IMR-90 (cell line): ENCODE results near the gene GPT2. TPM values are rescaled to one million over a fixed set of nuclear protein-coding genes. Genes with fewer than 3 reads are reported as not detected.

ENCODE experiments used
- ATAC-seq: fragments of 200-7000 bp; cut with Tn5 transposase; 2 replicates; pipeline ENCODE4 v1.9.1; 2020; ENCODE audit warnings: low read depth, mild to moderate bottlenecking, moderate library complexity
- BruUV-seq: library from RNA; stranded (reverse); fragments of 400-500 nt; replicated peaks from 2 replicates; lab custom pipeline; 2021; lab: Mats Ljungman, UMichigan
- CTCF ChIA-PET: fragments of 300-600 bp; formaldehyde crosslinking; extraction: SDS; loops from one replicate; lab custom pipeline; 2021; ENCODE audit warnings: antibody characterized with exemption; lab: Yijun Ruan, JAX
- POLR2A ChIA-PET: fragments of 300-600 bp; sonication (Branson Sonifier 250); formaldehyde crosslinking; loops from one replicate; lab custom pipeline; 2022; ENCODE audit warnings: antibody characterized with exemption; ENCODE audit not compliant: unreplicated experiment; lab: Charles Lee
- DNase-seq: peaks from one replicate; pipeline ENCODE4 v3.0.0; 2013
- H2AFZ ChIP-seq: replicated peaks from 2 replicates; pipeline ENCODE3; 2013; ENCODE audit warnings: low read length, mild to moderate bottlenecking; ENCODE audit not compliant: poor library complexity
- H2AK5ac ChIP-seq: 2 replicates; pipeline ENCODE4 v1.6.1; 2013; ENCODE audit warnings: low read depth, low read length, inconsistent platforms
- H2AK9ac ChIP-seq: replicated peaks from 2 replicates; pipeline ENCODE3; 2013; ENCODE audit warnings: mild to moderate bottlenecking, low read depth, low read length, moderate library complexity; ENCODE audit not compliant: poor library complexity
- H2BK120ac ChIP-seq: 2 replicates; pipeline ENCODE4 v1.6.1; 2013; ENCODE audit warnings: low read depth, low read length, inconsistent platforms
- H2BK15ac ChIP-seq: 3 replicates; pipeline ENCODE4 v1.6.1; 2013; ENCODE audit warnings: low read depth, low read length, inconsistent platforms
- H2BK20ac ChIP-seq: 2 replicates; pipeline ENCODE4 v1.6.1; 2013; ENCODE audit warnings: low read depth, mild to moderate bottlenecking, inconsistent platforms, low read length, moderate library complexity
- H2BK5ac ChIP-seq: 2 replicates; pipeline ENCODE4 v1.6.1; 2013; ENCODE audit warnings: mild to moderate bottlenecking, low read depth, low read length, inconsistent platforms; ENCODE audit not compliant: poor library complexity, severe bottlenecking
- H3K14ac ChIP-seq: replicated peaks from 2 replicates; pipeline ENCODE4 v1.6.1; 2013; ENCODE audit warnings: low read depth, low read length, inconsistent platforms
- H3K18ac ChIP-seq: 2 replicates; pipeline ENCODE4 v1.6.1; 2013; ENCODE audit warnings: low read depth, low read length, control low read depth
- H3K23ac ChIP-seq: 2 replicates; pipeline ENCODE4 v1.6.1; 2013; ENCODE audit warnings: low read depth, low read length, inconsistent platforms
- H3K27ac ChIP-seq: 2 replicates; pipeline ENCODE4 v1.5.1; 2013; ENCODE audit warnings: mild to moderate bottlenecking, control low read depth, low read length; ENCODE audit not compliant: insufficient read depth
- H3K27me3 ChIP-seq: 2 replicates; pipeline ENCODE4 v1.6.1; 2013; ENCODE audit warnings: low read length; ENCODE audit not compliant: control insufficient read depth, insufficient read depth
- H3K36me3 ChIP-seq: 2 replicates; pipeline ENCODE4 v1.6.1; 2013; ENCODE audit warnings: low read length, mixed read lengths; ENCODE audit not compliant: control insufficient read depth, insufficient read depth
- H3K4ac ChIP-seq: 2 replicates; pipeline ENCODE4 v1.6.1; 2013; ENCODE audit warnings: low read depth, low read length, inconsistent platforms
- H3K4me1 ChIP-seq: 2 replicates; pipeline ENCODE4 v1.6.1; 2013; ENCODE audit warnings: low read length, mixed read lengths; ENCODE audit not compliant: control insufficient read depth, insufficient read depth
- H3K4me2 ChIP-seq: 2 replicates; pipeline ENCODE4 v1.6.1; 2013; ENCODE audit warnings: low read depth, mild to moderate bottlenecking, control low read depth, low read length, moderate library complexity
- H3K4me3 ChIP-seq: 2 replicates; pipeline ENCODE4 v1.5.1; 2013; ENCODE audit warnings: low read depth, mild to moderate bottlenecking, control low read depth, low read length, moderate library complexity; ENCODE audit not compliant: insufficient read depth
- H3K56ac ChIP-seq: 2 replicates; pipeline ENCODE4 v1.6.1; 2013; ENCODE audit warnings: low read length, inconsistent platforms; ENCODE audit not compliant: insufficient read depth; ENCODE audit errors: extremely low read depth
- H3K79me1 ChIP-seq, 2 experiments: 2 replicates each; pipeline ENCODE4 v1.6.1; 2013; ENCODE audit warnings: low read length in 2 of 2, inconsistent platforms in 1 of 2, low read depth in 1 of 2
- H3K9ac ChIP-seq: 2 replicates; pipeline ENCODE4 v1.6.1; 2013; ENCODE audit warnings: low read depth, low read length, control low read depth
- H3K9me1 ChIP-seq: 2 replicates; pipeline ENCODE4 v1.6.1; 2013; ENCODE audit warnings: low read length, inconsistent platforms; ENCODE audit not compliant: insufficient read depth
- H3K9me3 ChIP-seq: 2 replicates; pipeline ENCODE4 v1.6.1; 2013; ENCODE audit warnings: low read length; ENCODE audit not compliant: control insufficient read depth, insufficient read depth
- H4K20me1 ChIP-seq: 2 replicates; pipeline ENCODE4 v1.6.1; 2013; ENCODE audit warnings: low read length, inconsistent platforms; ENCODE audit not compliant: insufficient read depth
- H4K5ac ChIP-seq: 2 replicates; pipeline ENCODE4 v1.6.1; 2013; ENCODE audit warnings: mild to moderate bottlenecking, low read depth, low read length, control low read depth
- H4K8ac ChIP-seq, 2 experiments: 2 replicates each; pipeline ENCODE4 v1.6.1; 2013; ENCODE audit warnings: low read depth in 2 of 2, low read length in 2 of 2, control low read depth in 1 of 2, inconsistent platforms in 1 of 2
- H4K91ac ChIP-seq: 2 replicates; pipeline ENCODE4 v1.6.1; 2013; ENCODE audit warnings: low read depth, low read length, inconsistent platforms; ENCODE audit not compliant: insufficient read depth
- BHLHE40 ChIP-seq: fragments of 150-350 bp; IDR thresholded peaks from 2 replicates; pipeline ENCODE4 v1.6.1; 2016; ENCODE audit warnings: mild to moderate bottlenecking, low read depth, low read length
- CEBPB ChIP-seq: IDR thresholded peaks from 2 replicates; pipeline ENCODE4 v1.6.1; 2012; ENCODE audit warnings: low read depth, low read length, improper control_type of control experiment
- CHD1 ChIP-seq: IDR thresholded peaks from 2 replicates; pipeline ENCODE4 v1.6.1; 2012; ENCODE audit warnings: low read depth, low read length, improper control_type of control experiment
- CTCF ChIP-seq: conservative IDR thresholded peaks from 2 replicates; pipeline ENCODE4 v1.5.1; 2012; ENCODE audit warnings: mild to moderate bottlenecking, low read depth, low read length, improper control_type of control experiment
- ELK1 ChIP-seq: fragments of 150-350 bp; IDR thresholded peaks from 2 replicates; pipeline ENCODE4 v1.6.1; 2016; ENCODE audit warnings: low read depth, mild to moderate bottlenecking, low read length, moderate library complexity, borderline replicate concordance
- FOS ChIP-seq: fragments of 150-350 bp; IDR thresholded peaks from 2 replicates; pipeline ENCODE4 v1.6.1; 2016; ENCODE audit warnings: low read depth, low read length
- MAFK ChIP-seq: IDR thresholded peaks from 2 replicates; pipeline ENCODE4 v1.6.1; 2012; ENCODE audit warnings: low read depth, low read length, improper control_type of control experiment
- MAZ ChIP-seq: IDR thresholded peaks from 2 replicates; pipeline ENCODE4 v1.6.1; 2012; ENCODE audit warnings: low read depth, mild to moderate bottlenecking, low read length, improper control_type of control experiment, moderate library complexity, borderline replicate concordance
- MXI1 ChIP-seq: IDR thresholded peaks from 2 replicates; pipeline ENCODE4 v1.6.1; 2012; ENCODE audit warnings: low read depth, mild to moderate bottlenecking, low read length, moderate library complexity, borderline replicate concordance
- NFE2L2 ChIP-seq: fragments of 150-350 bp; IDR thresholded peaks from 2 replicates; pipeline ENCODE4 v1.6.1; 2016; ENCODE audit warnings: low read depth, mild to moderate bottlenecking, low read length
- POLR2A ChIP-seq: IDR thresholded peaks from 2 replicates; pipeline ENCODE4 v1.6.1; 2012; ENCODE audit warnings: mild to moderate bottlenecking, low read depth, low read length
- RAD21 ChIP-seq: IDR thresholded peaks from 2 replicates; pipeline ENCODE4 v1.6.1; 2012; ENCODE audit warnings: low read length, improper control_type of control experiment
- RCOR1 ChIP-seq: IDR thresholded peaks from 2 replicates; pipeline ENCODE4 v1.6.1; 2012; ENCODE audit warnings: mild to moderate bottlenecking, low read length, improper control_type of control experiment; ENCODE audit not compliant: insufficient replicate concordance
- RFX5 ChIP-seq: IDR thresholded peaks from 2 replicates; pipeline ENCODE4 v1.8.0; 2012; ENCODE audit warnings: low read depth, mild to moderate bottlenecking, low read length, moderate library complexity
- SMC3 ChIP-seq: fragments of 150-350 bp; IDR thresholded peaks from 2 replicates; pipeline ENCODE4 v1.6.1; 2016; ENCODE audit warnings: low read depth, mild to moderate bottlenecking, antibody characterized with exemption, low read length, moderate library complexity
- USF2 ChIP-seq: fragments of 150-350 bp; IDR thresholded peaks from 2 replicates; pipeline ENCODE4 v1.6.1; 2017; ENCODE audit warnings: mild to moderate bottlenecking, antibody characterized with exemption, low read length, low read depth
- WGBS, 2 experiments: methylation state at CpG; one replicate each; pipeline versions ENCODE4 v1.1.5 to v1.1.7; 2013; ENCODE audit warnings: missing lambda C conversion rate in 2 of 2; ENCODE audit not compliant: insufficient read length in 1 of 2; ENCODE audit errors: extremely low coverage in 2 of 2; 5-methylcytosine and 5-hydroxymethylcytosine counted together
- dilution Hi-C: fragments of 300-500 bp; cut with HindIII; formaldehyde crosslinking; loops from one replicate; pipeline ENCODE4 v1.14.3; 2018; ENCODE audit warnings: low sequenced_read_pairs; ENCODE audit not compliant: unreplicated experiment
- in situ Hi-C: fragments of 300-500 bp; cut with MboI; formaldehyde crosslinking; loops from 3 replicates; pipeline ENCODE4 v1.14.3; 2019; ENCODE audit warnings: low sequenced_read_pairs, inconsistent platforms, mixed read lengths
- intact Hi-C: fragments of 100-400 bp; cut with micrococcal nuclease; formaldehyde crosslinking; loops from 2 replicates; pipeline ENCODE4 v1.10.0; 2022
- polyA plus RNA-seq, 3 experiments: library from polyadenylated mRNA; depleted of rRNA; stranded (reverse); fragments of >200 nt; gene quantifications; 2 replicates each; pipeline ENCODE4 v1.2.3, GENCODE V29; 2012; ENCODE audit warnings: low replicate concordance in 1 of 3
- total RNA-seq: library from RNA; depleted of rRNA; stranded (reverse); fragments of >200 nt; gene quantifications from 2 replicates; pipeline ENCODE4 v1.2.3, GENCODE V29; 2012

GPT2 gene
- total and polyA plus RNA-seq, 2 of the 4 experiments (the other 2 are of a cell fraction), result 26.4 to 31.5 TPM

- TF ChIP-seq USF2, result no peak
- TF ChIP-seq MAFK, result no peak
- no peak for TF ChIP-seq MXI1
- TF ChIP-seq MAZ, result no peak
- no peak for TF ChIP-seq NFE2L2
- TF ChIP-seq RAD21, result no peak
- no peak for TF ChIP-seq CHD1
- TF ChIP-seq POLR2A, result no peak
- no peak for TF ChIP-seq CTCF
- no peak for TF ChIP-seq FOS
- no peak for TF ChIP-seq CEBPB
- TF ChIP-seq RCOR1, result no peak
- TF ChIP-seq RFX5, result no peak
- no peak for TF ChIP-seq BHLHE40
- TF ChIP-seq ELK1, result no peak
- TF ChIP-seq SMC3, result no peak
Measured at GRCh38 chr16:46889942-46890300, 5.8 kb downstream of the GPT2 start.

More at GRCh38 chr16:46889942-46890300, 5.8 kb downstream of the GPT2 start:
- Histone ChIP-seq H3K14ac (no peak overlapping the region), H4K5ac (no peak overlapping the region), H4K8ac (no peak overlapping the region), H3K56ac (no peak overlapping the region), H3K4me2 (no peak overlapping the region), H3K4me3 (no peak overlapping the region), H2AK5ac (no peak overlapping the region; the same call in 1 of the 2 replicates), H3K4me1 (peaks cover 20% of the 10 kb centered on the region), H3K9me3 (no peaks in the 10 kb centered on the region), H3K79me1 (peaks cover 30 to 76% of the 10 kb centered on the region in 2 experiments), H2AK9ac (no peak overlapping the region), H3K9me1 (peaks cover 20% of the 10 kb centered on the region), H4K20me1 (peaks cover 44% of the 10 kb centered on the region), H2AFZ (no peak overlapping the region), H3K23ac (no peak overlapping the region), H3K36me3 (peaks cover 10% of the 10 kb centered on the region; the same call in 1 of the 2 replicates), H2BK20ac (no peak overlapping the region), H4K91ac (no peak overlapping the region), H3K4ac (no peak overlapping the region), H3K18ac (no peak overlapping the region), H3K27ac (no peak overlapping the region), H2BK5ac (no peak overlapping the region), H3K9ac (no peak overlapping the region), H3K27me3 (no peaks in the 10 kb centered on the region), H2BK15ac (no peak overlapping the region), H2BK120ac (no peak overlapping the region)
- dilution Hi-C loops (no loop called here), in situ Hi-C loops (no loop called here), intact Hi-C loops (loop anchor here (5.0 kb wide), 1 partner anchor 38 kb away; no protein-coding TSS in a partner anchor)
- ATAC-seq (no peak), DNase-seq (no peak)
- CTCF ChIA-PET, result no interaction called here
- BruUV-seq, result no TSS peak
- 50% methylated on average over 1 of the region's 5 CpGs; no CpG with 5 or more reads in 1 of the 2 experiments for WGBS, 2 experiments
- POLR2A ChIA-PET, result no interaction called here
